Measurements from ENCODE around the gene PVRIG.

Gene PVRIG

GRCh38 chr7:100198266-100198665, 21.5 kb upstream of the PVRIG start:
- TF ChIP-seq POLR2A (IDR thresholded peaks at IDR 0.05; ENCODE audit: extremely low read depth, insufficient read length), result no peak
- no peak for TF ChIP-seq CTCF (IDR thresholded peaks at IDR 0.05; ENCODE audit: low read depth, low read length)
- no peak for TF ChIP-seq MAX (IDR thresholded peaks at IDR 0.05; ENCODE audit: low read depth, low read length)
- no peak for TF ChIP-seq MYC (IDR thresholded peaks at IDR 0.05; ENCODE audit: low read depth, low read length)
- no peak for DNase-seq (ENCODE audit: low read depth)
- no peak overlapping the region for H3K4me3 ChIP-seq (ENCODE audit: low read depth, low read length)

- H3K4me3 ChIP-seq (ENCODE audit: low read depth, low read length), result no peak overlapping the region
- DNase-seq (ENCODE audit: low read depth), result no peak
- no peak for TF ChIP-seq MAX (IDR thresholded peaks at IDR 0.05; ENCODE audit: low read depth, low read length)
- no peak for TF ChIP-seq CTCF (IDR thresholded peaks at IDR 0.05; ENCODE audit: low read depth, low read length)
Measured at GRCh38 chr7:100200693-100201092, 19.1 kb upstream of the PVRIG start.

GRCh38 chr7:100204454-100204853, 15.3 kb upstream of the PVRIG start:
- no peak overlapping the region for H3K4me3 ChIP-seq (ENCODE audit: low read depth, low read length)
- TF ChIP-seq CTCF (IDR thresholded peaks at IDR 0.05; ENCODE audit: low read depth, low read length), result no peak
- TF ChIP-seq POLR2A (IDR thresholded peaks at IDR 0.05; ENCODE audit: extremely low read depth, insufficient read length), result no peak
- no peak for TF ChIP-seq MYC (IDR thresholded peaks at IDR 0.05; ENCODE audit: low read depth, low read length)
- TF ChIP-seq MAX (IDR thresholded peaks at IDR 0.05; ENCODE audit: low read depth, low read length), result no peak
- no peak for DNase-seq (ENCODE audit: low read depth)

GRCh38 chr7:100208911-100209408, 10.8 kb upstream of the PVRIG start:
- H3K4me3 ChIP-seq (ENCODE audit: low read depth, low read length), result no peak overlapping the region
- DNase-seq (ENCODE audit: low read depth), result no peak
- TF ChIP-seq MAX (IDR thresholded peaks at IDR 0.05; ENCODE audit: low read depth, low read length) (no peak), CTCF (IDR thresholded peaks at IDR 0.05; ENCODE audit: low read depth, low read length) (no peak), POLR2A (IDR thresholded peaks at IDR 0.05; ENCODE audit: extremely low read depth, insufficient read length) (no peak), MYC (IDR thresholded peaks at IDR 0.05; ENCODE audit: low read depth, low read length) (no peak)

GRCh38 chr7:100209493-100209892, 10.3 kb upstream of the PVRIG start:
- TF ChIP-seq CTCF (IDR thresholded peaks at IDR 0.05; ENCODE audit: low read depth, low read length), result no peak
- TF ChIP-seq MAX (IDR thresholded peaks at IDR 0.05; ENCODE audit: low read depth, low read length), result no peak
- TF ChIP-seq MYC (IDR thresholded peaks at IDR 0.05; ENCODE audit: low read depth, low read length), result no peak
- TF ChIP-seq POLR2A (IDR thresholded peaks at IDR 0.05; ENCODE audit: extremely low read depth, insufficient read length), result no peak
- no peak overlapping the region for H3K4me3 ChIP-seq (ENCODE audit: low read depth, low read length)
- no peak for DNase-seq (ENCODE audit: low read depth)

GRCh38 chr7:100210805-100211204, 8.9 kb upstream of the PVRIG start:
- no peak for TF ChIP-seq CTCF (IDR thresholded peaks at IDR 0.05; ENCODE audit: low read depth, low read length)
- TF ChIP-seq POLR2A (IDR thresholded peaks at IDR 0.05; ENCODE audit: extremely low read depth, insufficient read length), result peak; percentile 4
- H3K4me3 ChIP-seq (ENCODE audit: low read depth, low read length), result no peak overlapping the region
- no peak for DNase-seq (ENCODE audit: low read depth)

Data from NB4 (cell line).